Measurements from ENCODE around the gene KLK6. TPM values are rescaled to one million over a fixed set of nuclear protein-coding genes. Genes with fewer than 3 reads are reported as not detected.
A peak's percentile ranks its signal among the peaks of the same experiment; 100 is the strongest.

KLK6 gene
- total RNA-seq, 1 donor from 2014 or later = not detected

DNA sequence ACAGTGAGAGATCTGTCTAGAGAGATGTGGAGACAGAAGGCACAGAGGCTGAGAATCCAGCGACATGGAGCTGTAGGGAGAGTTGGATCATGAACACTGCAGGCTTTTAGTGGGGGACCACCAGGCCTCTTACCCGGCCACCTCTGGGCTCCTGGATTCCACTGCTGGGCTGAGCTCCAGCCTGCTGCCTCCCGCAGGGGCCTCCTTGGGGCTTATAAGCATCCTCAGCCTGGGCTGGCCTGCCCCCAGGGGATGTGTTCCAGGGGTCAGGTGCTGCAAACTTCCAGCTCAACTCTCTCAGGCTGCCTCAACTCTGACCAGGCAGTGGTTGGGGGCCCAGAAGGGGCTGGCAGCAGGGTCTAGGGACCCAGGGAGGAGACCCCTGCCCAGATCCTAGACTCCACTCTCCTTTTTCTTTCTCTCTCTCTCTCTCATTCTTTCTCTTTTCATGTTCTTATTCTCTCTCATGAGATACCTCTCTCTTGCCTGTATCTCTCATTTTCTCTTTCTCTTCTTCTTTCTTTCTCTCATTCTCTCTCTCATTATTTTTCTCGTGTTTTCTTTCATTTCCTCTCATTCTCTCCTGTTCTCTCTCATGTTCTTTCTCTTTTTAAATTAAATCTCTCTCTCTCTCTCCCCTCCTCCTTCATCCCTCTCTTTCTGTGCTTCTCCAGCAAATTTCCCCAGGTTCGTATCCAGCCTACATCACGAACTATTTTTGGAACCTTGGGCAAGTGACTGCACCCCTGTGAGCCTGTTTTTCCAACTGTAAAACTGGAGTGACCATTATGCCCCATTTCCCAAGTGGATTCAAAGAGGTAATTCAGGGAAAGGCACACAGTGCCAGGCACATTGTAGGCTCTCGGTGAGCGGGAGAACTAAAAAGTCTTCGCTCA is 57.9 kb downstream of the KLK6 start, which contains the start of gene KLK4:
TSS of gene KLK4 (minus strand) at position 190 of the 896 bp plus-strand sequence. CDS start 657 bp downstream, outside the sequence.
- no peak for DNase-seq (ENCODE audit: low read depth in 2 of 2)

DNA sequence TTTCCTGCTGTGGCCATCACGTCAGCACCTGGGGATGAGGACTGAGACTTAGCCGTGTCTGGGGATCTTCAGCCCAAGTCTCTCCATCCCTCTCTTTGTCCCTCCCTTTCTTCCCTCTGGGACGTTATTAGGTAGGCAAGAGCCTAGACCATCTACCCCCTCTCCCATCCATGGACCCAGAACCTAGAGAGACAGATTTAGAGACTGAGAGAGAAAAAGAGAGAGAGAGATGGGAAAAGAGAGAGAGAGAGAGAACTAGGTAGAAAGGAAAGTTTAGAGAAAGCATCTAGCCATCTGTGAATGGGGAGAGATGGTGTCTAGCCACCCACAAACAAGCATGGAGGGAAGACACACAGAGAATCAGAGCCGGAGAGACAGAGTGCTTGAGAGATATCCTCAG is 58.7 kb downstream of the KLK6 start:
- DNase-seq (ENCODE audit: low read depth in 2 of 2) = no peak

DNA sequence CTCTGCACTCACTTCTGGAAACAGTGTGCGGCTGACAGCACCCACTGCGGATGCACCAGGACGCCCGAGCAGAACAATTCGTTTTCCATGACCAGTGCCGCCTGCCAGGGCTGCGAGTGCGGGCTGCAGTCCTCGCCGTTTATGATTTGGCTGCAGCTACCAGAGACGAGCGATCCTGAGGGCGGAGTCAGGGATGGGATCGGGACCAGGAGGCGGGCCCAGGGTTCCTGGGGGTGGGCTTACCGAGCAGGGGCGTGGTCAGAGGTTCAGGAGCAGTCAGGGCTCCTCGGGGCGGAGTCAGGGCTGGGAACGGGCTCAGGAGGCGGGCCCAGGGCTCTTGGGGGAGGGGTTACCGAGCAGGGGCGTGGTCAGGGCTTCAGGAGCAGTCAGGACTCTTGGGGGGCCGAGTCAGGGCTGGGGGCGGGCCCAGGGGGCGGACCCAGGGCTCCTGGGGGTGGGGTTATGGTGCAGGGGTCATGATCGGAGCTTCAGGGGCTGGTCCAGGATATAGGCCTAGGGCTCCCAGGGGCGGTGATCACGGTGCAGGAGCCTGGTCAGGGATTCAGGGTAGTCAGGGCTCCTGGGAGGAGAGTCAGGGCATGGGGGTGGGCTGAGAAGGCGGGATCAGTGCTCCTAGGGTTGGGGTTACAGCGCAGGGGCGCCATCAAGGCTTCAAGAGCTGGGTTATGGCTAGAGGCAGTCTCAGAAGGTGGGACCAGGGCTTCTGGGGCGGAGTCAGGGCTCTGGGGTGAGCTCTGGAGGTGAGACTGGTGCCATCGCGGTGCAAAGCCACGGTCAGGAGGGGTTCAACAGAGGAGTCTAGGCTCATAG is 59.9 kb downstream of the KLK6 start:
- DNase-seq (ENCODE audit: low read depth in 2 of 2) = peak in 1 of 2 donors; percentile 62

Other genes starting within 250 kb of the KLK6 start
- under 0.01 and 0.13 TPM in 2 replicates for gene SHANK1, start 249.8 kb downstream of the KLK6 start, total RNA-seq
- 1.3 and 2.1 TPM in 2 replicates for gene CLEC11A, start 246.2 kb downstream of the KLK6 start, total RNA-seq
- gene GPR32, start 199.1 kb downstream of the KLK6 start, total RNA-seq = not detected in 2 replicates
- not detected in 2 replicates for gene ACP4, start 179.2 kb downstream of the KLK6 start, total RNA-seq
- gene KLK1, start 145.8 kb downstream of the KLK6 start, total RNA-seq = not detected in 2 replicates
- not detected in 2 replicates for gene KLK15, start 136.0 kb downstream of the KLK6 start, total RNA-seq
- gene KLK3, start 114.7 kb downstream of the KLK6 start, total RNA-seq = not detected in 2 replicates
- gene KLK2, start 96.2 kb downstream of the KLK6 start, total RNA-seq = not detected in 2 replicates
- not detected in 2 replicates for gene KLK4, start 58.2 kb downstream of the KLK6 start, total RNA-seq
- not detected in 2 replicates for gene KLK5, start 16.6 kb downstream of the KLK6 start, total RNA-seq
- not detected in 2 replicates for gene KLK7, start 14.3 kb upstream of the KLK6 start, total RNA-seq
- not detected in 2 replicates for gene KLK8, start 32.0 kb upstream of the KLK6 start, total RNA-seq
- 0.13 TPM in 1 of 2 replicates, not detected in the other for gene KLK10, start 50.1 kb upstream of the KLK6 start, total RNA-seq
- not detected in 2 replicates for gene KLK11, start 57.0 kb upstream of the KLK6 start, total RNA-seq
- not detected in 2 replicates for gene KLK12, start 65.4 kb upstream of the KLK6 start, total RNA-seq
- not detected in 2 replicates for gene KLK13, start 95.5 kb upstream of the KLK6 start, total RNA-seq
- not detected in 2 replicates for gene KLK14, start 113.3 kb upstream of the KLK6 start, total RNA-seq
- gene CTU1, start 138.8 kb upstream of the KLK6 start, total RNA-seq = 4.0 and 5.4 TPM in 2 replicates
- gene SIGLEC9, start 155.3 kb upstream of the KLK6 start, total RNA-seq = 0.26 and 0.38 TPM in 2 replicates
- under 0.01 TPM in 1 of 2 replicates, not detected in the other for gene SIGLEC7, start 172.7 kb upstream of the KLK6 start, total RNA-seq

Data from dermis microvascular lymphatic vessel endothelial cell (primary cell).